Effector memory CD8-positive, alpha-beta T cell (primary cell): ENCODE measurements around the gene ZNF382.
"Not testable (repeated sequence)": the region's sequence is repeated elsewhere in the genome, so short reads cannot be mapped to it uniquely, and the experiment has no call there.

Experiments
- ATAC-seq: fragments of 150-1000 bp; cut with Tn5 transposase; replicated peaks from 2 replicates; pipeline ENCODE4 v1.10.0; 2021; ENCODE audit warnings: mild to moderate bottlenecking, moderate library complexity
- DNase-seq, 3 experiments: peaks; one replicate each; pipeline ENCODE4 v3.0.0; 2021
- H3K27ac Mint-ChIP-seq, 2 donors: one replicate each; pipeline ENCODE4 v1.8.0; 2022; ENCODE audit warnings: mild to moderate bottlenecking in 2 of 2, mixed read lengths in 2 of 2, moderate library complexity in 2 of 2
- H3K27me3 Mint-ChIP-seq, 2 donors: one replicate each; pipeline ENCODE4 v1.8.0; 2022; ENCODE audit warnings: mixed read lengths in 2 of 2
- H3K36me3 Mint-ChIP-seq: one replicate; pipeline ENCODE4 v1.8.0; 2022; ENCODE audit warnings: mild to moderate bottlenecking, moderate library complexity, mixed read lengths; ENCODE audit not compliant: insufficient read depth
- H3K4me1 Mint-ChIP-seq, 2 donors: one replicate each; pipeline ENCODE4 v1.8.0; 2022; ENCODE audit warnings: low read depth in 2 of 2, mixed read lengths in 2 of 2
- H3K4me3 Mint-ChIP-seq, 2 donors: one replicate each; pipeline ENCODE4 v1.8.0; 2022; ENCODE audit warnings: mild to moderate bottlenecking in 2 of 2, mixed read lengths in 2 of 2, moderate library complexity in 2 of 2
- H3K9me3 Mint-ChIP-seq, 2 donors: one replicate each; pipeline ENCODE4 v1.8.0; 2022; ENCODE audit warnings: mixed read lengths in 2 of 2
- total RNA-seq, 9 experiments: gene quantifications; one replicate each; lab custom pipeline; 2026; lab: John Stamatoyannopoulos, UW

Gene ZNF382
- 7.4 to 30.8 (median 14.2) reads per million in 9 experiments for total RNA-seq

DNA sequence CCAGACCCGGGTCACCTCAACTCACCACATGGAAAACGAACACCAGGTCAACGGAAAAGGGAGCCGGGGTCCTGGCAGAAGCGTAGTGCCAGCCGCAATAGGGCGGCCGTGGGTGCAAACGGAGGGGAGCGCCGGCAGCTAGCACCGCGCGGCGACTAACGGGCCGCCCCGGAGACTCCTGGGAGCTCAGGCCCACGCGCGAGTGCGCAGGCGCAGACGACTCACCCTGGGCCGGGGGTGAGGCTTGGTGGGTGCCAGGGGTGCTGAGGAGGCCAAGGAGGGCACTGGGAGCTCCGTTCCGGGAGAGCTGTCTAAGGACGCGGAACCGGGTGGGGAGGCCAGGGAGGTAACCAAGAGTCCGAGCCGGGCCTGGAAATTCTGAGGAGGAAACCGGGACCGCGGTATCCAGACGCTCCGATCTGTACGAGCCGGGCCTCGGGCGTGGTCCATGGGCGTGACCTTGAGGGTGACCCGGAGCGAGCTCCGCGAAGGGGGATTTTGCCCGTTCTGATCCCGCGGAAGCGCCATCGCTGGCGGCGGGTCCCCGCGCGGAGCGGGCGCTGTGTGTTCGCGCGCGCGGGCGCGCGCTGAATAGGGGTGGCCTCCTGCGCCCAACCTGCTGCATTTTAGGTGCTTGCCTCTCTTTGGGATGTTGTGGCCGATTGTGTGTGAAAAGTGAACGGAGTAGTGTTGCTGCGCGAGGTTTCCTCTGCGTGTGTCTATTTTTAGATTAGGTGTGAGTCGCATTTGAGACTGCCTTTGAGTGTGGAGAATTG is at the start of gene ZNF382:
Gene ZNF382, plus strand, starts transcription at position 213 of the 776 bp plus-strand sequence. CDS start 4,602 bp downstream, outside the sequence.
- peak within 1 kb of the TSS; percentile 75 to 98 for H3K4me3 Mint-ChIP-seq
- ATAC-seq (peak; percentile 63), DNase-seq (peak; percentile 72 to 75 (median 74))
- peaks cover 21 to 23% of the 10 kb centered on the region in 2 donors for H3K4me1 Mint-ChIP-seq
- peak within 1 kb of the TSS; percentile 82 to 98 for H3K27ac Mint-ChIP-seq
- H3K36me3 Mint-ChIP-seq = peaks cover 24% of the 10 kb centered on the region
- no peaks in the 10 kb centered on the region for H3K9me3 Mint-ChIP-seq
- no peaks in the 10 kb centered on the region for H3K27me3 Mint-ChIP-seq

DNA sequence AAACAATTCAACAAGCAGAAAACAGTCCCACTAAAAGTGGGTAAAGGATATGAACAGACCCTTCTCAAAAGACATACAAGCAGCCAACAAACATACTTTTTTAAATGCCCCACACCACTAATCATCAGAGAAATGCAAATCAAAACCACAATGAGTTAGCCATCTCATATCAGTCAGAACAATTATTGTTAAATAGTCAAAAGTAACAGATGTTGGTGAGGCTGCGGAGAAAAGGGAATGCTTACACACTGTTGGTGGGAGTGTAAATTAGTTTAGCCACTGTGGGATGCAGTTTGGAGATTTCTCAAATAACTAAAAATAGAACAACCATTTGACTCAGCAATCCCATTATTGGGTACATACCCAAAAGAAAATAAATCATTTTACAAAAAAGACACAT is 40.7 kb upstream of the ZNF382 start:
- DNase-seq (no peak), ATAC-seq (no peak)
- Mint-ChIP-seq H3K27ac (no peak overlapping the region), H3K36me3 (peaks cover 35% of the 10 kb centered on the region), H3K27me3 (no peaks in the 10 kb centered on the region), H3K9me3 (peaks cover 0 to 7% of the 10 kb centered on the region in 2 donors), H3K4me1 (peaks cover 3 to 29% of the 10 kb centered on the region in 2 donors), H3K4me3 (no peak overlapping the region)

GRCh38 chr19:36572593-36573019 is 32.5 kb upstream of the ZNF382 start:
- H3K4me1 Mint-ChIP-seq = peaks cover 29 to 41% of the 10 kb centered on the region in 2 donors
- no peak for DNase-seq
- H3K4me3 Mint-ChIP-seq = peak overlapping the region; percentile 80 to 92
- H3K27ac Mint-ChIP-seq = peak overlapping the region; percentile 97 to 99
- ATAC-seq = no peak
- no peaks in the 10 kb centered on the region for H3K9me3 Mint-ChIP-seq
- H3K27me3 Mint-ChIP-seq = no peaks in the 10 kb centered on the region
- peaks cover 39% of the 10 kb centered on the region for H3K36me3 Mint-ChIP-seq

- Mint-ChIP-seq H3K4me3 (peak within 1 kb of the TSS; percentile 80 to 92), H3K4me1 (peaks cover 27 to 35% of the 10 kb centered on the region in 2 donors), H3K27me3 (no peaks in the 10 kb centered on the region), H3K9me3 (no peaks in the 10 kb centered on the region), H3K27ac (peak within 1 kb of the TSS; percentile 97 to 99), H3K36me3 (peaks cover 44% of the 10 kb centered on the region)
- DNase-seq = peak; percentile 84 to 87 (median 85)
- peak; percentile 91 for ATAC-seq
These were observed 31.9 kb upstream of the ZNF382 start, which contains the start of gene ZNF529 for GRCh38 chr19:36573020-36573894. TSS of gene ZNF529 (minus strand) at chr19:36573292. CDS start at chr19:36572346, 946 bp downstream.

DNA sequence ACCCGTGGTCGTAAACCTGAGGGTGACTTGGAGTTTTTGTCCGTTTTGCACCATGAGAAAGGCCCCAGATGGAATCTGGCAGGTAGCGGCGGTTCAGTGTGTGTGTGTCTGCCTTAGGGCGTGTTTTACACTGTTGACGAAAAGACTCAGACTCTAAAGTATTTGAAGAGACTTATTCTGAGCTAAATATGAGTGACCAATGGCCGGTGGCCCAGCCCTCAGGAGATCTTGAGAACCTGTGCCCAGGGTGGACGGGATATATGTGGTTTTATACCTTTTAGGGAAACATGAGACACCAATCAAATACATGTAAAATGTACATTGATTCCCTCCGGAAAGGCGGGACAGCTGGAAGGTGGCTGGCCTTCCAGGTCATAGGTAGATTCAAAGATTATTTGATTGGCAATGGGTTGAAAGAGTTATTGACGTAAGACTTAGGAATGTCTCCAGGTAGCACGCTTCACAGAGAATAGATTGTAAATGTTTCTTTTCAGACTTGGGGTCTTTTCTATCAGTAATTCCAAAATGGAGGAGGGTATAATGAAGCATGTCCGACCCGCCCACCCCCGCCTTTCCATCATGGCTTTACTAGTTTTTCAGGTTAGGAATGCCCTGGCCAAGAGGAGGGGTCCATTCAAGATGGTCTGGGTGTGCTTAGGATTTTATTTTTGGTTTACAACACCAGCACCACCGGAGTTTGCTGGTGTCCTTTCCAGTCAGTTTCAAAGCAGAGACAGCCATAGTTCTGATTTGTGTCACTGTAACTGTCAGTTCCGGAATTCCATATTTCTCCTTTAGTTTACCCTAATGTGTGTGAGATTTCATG is 31.0 kb upstream of the ZNF382 start:
- DNase-seq (no peak), ATAC-seq (no peak)
- Mint-ChIP-seq H3K9me3 (no peaks in the 10 kb centered on the region), H3K4me1 (peaks cover 27 to 34% of the 10 kb centered on the region in 2 donors), H3K36me3 (peaks cover 45% of the 10 kb centered on the region), H3K27me3 (no peaks in the 10 kb centered on the region), H3K27ac (peak overlapping the region; percentile 97 to 99), H3K4me3 (peak overlapping the region; percentile 80 to 92)

- peak overlapping the region in 1 of 2 donors; percentile 99 for H3K27ac Mint-ChIP-seq
- no peak for DNase-seq
- peaks cover 48% of the 10 kb centered on the region for H3K36me3 Mint-ChIP-seq
- H3K4me1 Mint-ChIP-seq = peaks cover 27 to 34% of the 10 kb centered on the region in 2 donors
- H3K4me3 Mint-ChIP-seq = peak overlapping the region; percentile 80 to 92
- ATAC-seq = no peak
- no peaks in the 10 kb centered on the region for H3K9me3 Mint-ChIP-seq
- H3K27me3 Mint-ChIP-seq = no peaks in the 10 kb centered on the region
These were observed 30.4 kb upstream of the ZNF382 start for GRCh38 chr19:36574741-36575140.

GRCh38 chr19:36577271-36577996 is 27.7 kb upstream of the ZNF382 start:
- no peak for ATAC-seq
- no peaks in the 10 kb centered on the region for H3K9me3 Mint-ChIP-seq
- no peaks in the 10 kb centered on the region for H3K27me3 Mint-ChIP-seq

DNA sequence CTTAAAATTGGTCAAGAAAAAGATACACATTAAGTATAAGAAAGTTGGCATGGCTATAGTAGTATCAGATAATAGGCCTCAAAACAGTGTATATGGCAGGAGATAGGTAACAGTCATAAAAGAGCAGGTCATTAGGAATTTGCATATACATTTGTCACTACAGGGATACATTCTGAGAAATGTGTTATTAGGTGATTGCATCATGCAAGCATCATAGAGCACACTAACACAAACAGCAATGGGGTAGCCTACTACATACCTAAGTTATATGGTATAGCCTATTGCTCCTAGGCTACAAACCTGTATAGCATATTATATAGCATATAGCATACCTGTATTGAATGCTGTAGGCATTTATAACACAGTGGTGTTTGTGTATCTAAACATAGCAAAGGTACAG is 25.9 kb upstream of the ZNF382 start:
- Mint-ChIP-seq H3K4me1 (peaks cover 4 to 9% of the 10 kb centered on the region in 2 donors), H3K36me3 (peaks cover 31% of the 10 kb centered on the region), H3K9me3 (no peaks in the 10 kb centered on the region), H3K27me3 (no peaks in the 10 kb centered on the region), H3K4me3 (no peak overlapping the region), H3K27ac (no peak overlapping the region)
- ATAC-seq (no peak), DNase-seq (no peak)

More at GRCh38 chr19:36577271-36577996, 27.7 kb upstream of the ZNF382 start:
- peaks cover 19 to 26% of the 10 kb centered on the region in 2 donors for H3K4me1 Mint-ChIP-seq
- H3K27ac Mint-ChIP-seq = no peak overlapping the region
- no peak for DNase-seq
- no peak overlapping the region for H3K4me3 Mint-ChIP-seq
- peaks cover 39% of the 10 kb centered on the region for H3K36me3 Mint-ChIP-seq

DNA sequence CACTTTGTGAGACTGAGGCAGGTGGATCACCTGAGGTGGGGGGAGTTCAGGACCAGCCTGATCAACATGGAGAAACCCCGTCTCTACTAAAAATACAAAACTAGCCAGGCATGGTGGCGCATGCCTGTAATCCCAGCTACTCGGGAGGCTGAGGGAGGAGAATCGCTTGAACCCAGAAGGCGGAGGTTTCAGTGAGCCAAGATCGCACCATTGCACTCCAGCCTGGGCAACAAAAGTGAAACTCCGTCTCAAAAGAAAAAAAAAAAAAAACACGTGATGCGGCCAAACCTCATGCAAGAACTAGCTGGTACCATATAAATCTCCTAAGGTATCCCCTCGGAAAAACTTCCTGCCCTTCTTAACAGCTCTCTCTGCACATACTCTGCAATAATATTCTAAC is 2.4 kb upstream of the ZNF382 start:
- not testable (repeated sequence) for H3K27me3 Mint-ChIP-seq, H3K9me3 Mint-ChIP-seq, H3K4me3 Mint-ChIP-seq, ATAC-seq, DNase-seq
- peak overlapping the region; percentile 10 to 59 for H3K27ac Mint-ChIP-seq
- H3K4me1 Mint-ChIP-seq = peaks cover 21 to 23% of the 10 kb centered on the region in 2 donors
- H3K36me3 Mint-ChIP-seq = peaks cover 24% of the 10 kb centered on the region

DNA sequence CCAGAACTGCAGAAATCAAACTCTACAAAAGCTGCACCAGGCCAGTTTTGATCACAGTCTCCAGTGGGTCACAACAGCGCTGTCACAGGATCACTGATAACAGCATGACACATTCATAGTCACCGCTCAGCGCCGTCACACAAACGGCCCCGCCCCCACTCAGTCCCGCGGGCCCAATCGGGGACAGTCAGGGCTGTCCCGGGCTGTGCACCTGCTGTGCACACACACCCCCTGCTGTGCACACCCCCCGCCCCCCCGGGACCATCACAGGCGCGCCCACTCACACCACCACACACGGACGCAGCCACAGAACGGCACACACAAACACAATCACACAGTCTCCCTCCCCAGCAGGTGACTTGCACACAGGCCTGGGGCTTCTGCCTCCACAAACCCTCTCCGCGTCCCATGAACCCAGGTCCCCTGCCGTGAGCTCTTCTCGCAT is 435 bp upstream of the ZNF382 start:
- peak; percentile 76 to 80 (median 78) for DNase-seq
- H3K4me1 Mint-ChIP-seq = peaks cover 21 to 23% of the 10 kb centered on the region in 2 donors
- peak overlapping the region; percentile 82 to 98 for H3K27ac Mint-ChIP-seq
- H3K27me3 Mint-ChIP-seq = no peaks in the 10 kb centered on the region
- peak overlapping the region; percentile 75 to 98 for H3K4me3 Mint-ChIP-seq
- no peaks in the 10 kb centered on the region for H3K9me3 Mint-ChIP-seq
- H3K36me3 Mint-ChIP-seq = peaks cover 24% of the 10 kb centered on the region
- peak; percentile 73 for ATAC-seq

DNA sequence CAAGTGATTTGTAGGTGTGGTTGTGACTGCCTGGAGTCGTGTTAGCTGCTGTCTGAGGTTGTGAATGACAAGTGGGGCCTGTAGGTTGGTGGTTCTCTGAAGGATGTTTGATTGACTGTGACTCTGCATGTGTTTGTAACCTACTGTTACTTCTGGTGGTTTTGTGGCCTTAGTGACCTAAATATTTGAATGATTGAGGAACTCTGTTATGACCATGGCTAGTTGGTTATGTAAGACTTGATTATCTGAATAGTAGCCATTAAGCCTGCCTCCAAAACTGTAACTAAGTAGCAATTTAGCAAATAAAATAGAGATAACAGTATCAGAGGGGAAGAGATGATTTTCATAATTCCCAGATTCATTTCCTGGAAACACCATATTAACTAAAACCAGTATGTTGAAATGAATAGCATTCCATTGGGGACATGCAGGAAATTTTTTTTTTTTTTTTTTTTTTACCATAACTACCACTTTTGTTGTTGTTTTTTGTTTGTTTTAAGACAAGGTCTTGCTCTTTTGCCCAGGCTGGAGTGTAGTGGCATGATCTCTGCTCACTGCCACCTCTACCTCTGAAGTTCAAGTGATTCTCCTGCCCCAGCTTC is 865 bp downstream of the ZNF382 start:
- H3K9me3 Mint-ChIP-seq = no peaks in the 10 kb centered on the region
- no peaks in the 10 kb centered on the region for H3K27me3 Mint-ChIP-seq
- H3K4me1 Mint-ChIP-seq = peaks cover 21 to 23% of the 10 kb centered on the region in 2 donors
- peak; percentile 68 for ATAC-seq
- no peak for DNase-seq
- peak overlapping the region; percentile 82 to 98 for H3K27ac Mint-ChIP-seq
- H3K4me3 Mint-ChIP-seq = peak overlapping the region; percentile 75 to 98
- H3K36me3 Mint-ChIP-seq = peaks cover 24% of the 10 kb centered on the region

DNA sequence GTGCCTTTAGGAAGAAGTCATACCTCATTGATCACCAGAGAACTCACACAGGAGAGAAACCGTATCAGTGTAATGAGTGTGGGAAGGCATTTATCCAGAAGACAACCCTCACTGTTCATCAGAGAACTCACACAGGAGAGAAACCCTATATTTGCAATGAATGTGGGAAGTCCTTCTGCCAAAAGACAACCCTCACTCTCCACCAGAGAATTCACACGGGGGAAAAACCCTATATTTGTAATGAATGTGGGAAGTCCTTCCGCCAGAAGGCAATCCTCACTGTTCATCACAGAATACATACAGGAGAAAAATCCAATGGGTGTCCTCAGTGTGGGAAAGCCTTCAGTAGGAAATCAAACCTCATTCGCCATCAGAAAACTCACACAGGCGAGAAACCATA is 21.9 kb downstream of the ZNF382 start:
- H3K36me3 Mint-ChIP-seq = no peaks in the 10 kb centered on the region
- H3K27me3 Mint-ChIP-seq = no peaks in the 10 kb centered on the region
- no peak overlapping the region for H3K27ac Mint-ChIP-seq
- no peak overlapping the region for H3K4me3 Mint-ChIP-seq
- ATAC-seq = no peak
- H3K4me1 Mint-ChIP-seq = no peaks in the 10 kb centered on the region
- no peak for DNase-seq
- peaks cover 0 to 11% of the 10 kb centered on the region in 2 donors for H3K9me3 Mint-ChIP-seq
